Neural cell (in vitro differentiated cells): ENCODE results near the gene DCAF7.

Experiments
- EP300 ChIP-seq: fragments of 450-650 bp; conservative IDR thresholded peaks from 2 replicates; pipeline ENCODE4 v1.6.1; 2014; ENCODE audit warnings: antibody characterized with exemption, mild to moderate bottlenecking, moderate library complexity; ENCODE audit not compliant: poor library complexity, severe bottlenecking
- EZH2 ChIP-seq: fragments of 200-600, 300-800 bp; shearing (Covaris generic), sonication (generic); IDR thresholded peaks from 2 replicates; pipeline ENCODE4 v1.6.1; 2014; ENCODE audit warnings: antibody characterized with exemption, low read length, borderline replicate concordance, mild to moderate bottlenecking; ENCODE audit not compliant: insufficient read depth, poor library complexity, severe bottlenecking
- MXI1 ChIP-seq: fragments of 450-650 bp; conservative IDR thresholded peaks from 2 replicates; pipeline ENCODE4 v1.6.1; 2014; ENCODE audit warnings: antibody characterized with exemption, mild to moderate bottlenecking; ENCODE audit not compliant: poor library complexity, severe bottlenecking
- SMC3 ChIP-seq: fragments of 450-650 bp; conservative IDR thresholded peaks from 2 replicates; pipeline ENCODE4 v1.6.1; 2014; ENCODE audit warnings: antibody characterized with exemption, mild to moderate bottlenecking, moderate library complexity; ENCODE audit not compliant: poor library complexity
- TF ChIP-seq, protein P1 (sequence below): fragments of 450-650 bp; IDR thresholded peaks from 2 replicates; pipeline ENCODE4 v1.5.1; 2014; ENCODE audit warnings: antibody characterized with exemption, mild to moderate bottlenecking, moderate library complexity; ENCODE audit not compliant: poor library complexity, severe bottlenecking
- TF ChIP-seq, protein P2 (sequence below): IDR thresholded peaks from 2 replicates; pipeline ENCODE4 v1.6.1; 2012; ENCODE audit warnings: borderline replicate concordance

- TF ChIP-seq, protein P1, sequence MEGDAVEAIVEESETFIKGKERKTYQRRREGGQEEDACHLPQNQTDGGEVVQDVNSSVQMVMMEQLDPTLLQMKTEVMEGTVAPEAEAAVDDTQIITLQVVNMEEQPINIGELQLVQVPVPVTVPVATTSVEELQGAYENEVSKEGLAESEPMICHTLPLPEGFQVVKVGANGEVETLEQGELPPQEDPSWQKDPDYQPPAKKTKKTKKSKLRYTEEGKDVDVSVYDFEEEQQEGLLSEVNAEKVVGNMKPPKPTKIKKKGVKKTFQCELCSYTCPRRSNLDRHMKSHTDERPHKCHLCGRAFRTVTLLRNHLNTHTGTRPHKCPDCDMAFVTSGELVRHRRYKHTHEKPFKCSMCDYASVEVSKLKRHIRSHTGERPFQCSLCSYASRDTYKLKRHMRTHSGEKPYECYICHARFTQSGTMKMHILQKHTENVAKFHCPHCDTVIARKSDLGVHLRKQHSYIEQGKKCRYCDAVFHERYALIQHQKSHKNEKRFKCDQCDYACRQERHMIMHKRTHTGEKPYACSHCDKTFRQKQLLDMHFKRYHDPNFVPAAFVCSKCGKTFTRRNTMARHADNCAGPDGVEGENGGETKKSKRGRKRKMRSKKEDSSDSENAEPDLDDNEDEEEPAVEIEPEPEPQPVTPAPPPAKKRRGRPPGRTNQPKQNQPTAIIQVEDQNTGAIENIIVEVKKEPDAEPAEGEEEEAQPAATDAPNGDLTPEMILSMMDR, result no peak
- TF ChIP-seq SMC3 (no peak), EZH2 (no peak), EP300 (no peak), MXI1 (no peak)
- TF ChIP-seq, protein P2, sequence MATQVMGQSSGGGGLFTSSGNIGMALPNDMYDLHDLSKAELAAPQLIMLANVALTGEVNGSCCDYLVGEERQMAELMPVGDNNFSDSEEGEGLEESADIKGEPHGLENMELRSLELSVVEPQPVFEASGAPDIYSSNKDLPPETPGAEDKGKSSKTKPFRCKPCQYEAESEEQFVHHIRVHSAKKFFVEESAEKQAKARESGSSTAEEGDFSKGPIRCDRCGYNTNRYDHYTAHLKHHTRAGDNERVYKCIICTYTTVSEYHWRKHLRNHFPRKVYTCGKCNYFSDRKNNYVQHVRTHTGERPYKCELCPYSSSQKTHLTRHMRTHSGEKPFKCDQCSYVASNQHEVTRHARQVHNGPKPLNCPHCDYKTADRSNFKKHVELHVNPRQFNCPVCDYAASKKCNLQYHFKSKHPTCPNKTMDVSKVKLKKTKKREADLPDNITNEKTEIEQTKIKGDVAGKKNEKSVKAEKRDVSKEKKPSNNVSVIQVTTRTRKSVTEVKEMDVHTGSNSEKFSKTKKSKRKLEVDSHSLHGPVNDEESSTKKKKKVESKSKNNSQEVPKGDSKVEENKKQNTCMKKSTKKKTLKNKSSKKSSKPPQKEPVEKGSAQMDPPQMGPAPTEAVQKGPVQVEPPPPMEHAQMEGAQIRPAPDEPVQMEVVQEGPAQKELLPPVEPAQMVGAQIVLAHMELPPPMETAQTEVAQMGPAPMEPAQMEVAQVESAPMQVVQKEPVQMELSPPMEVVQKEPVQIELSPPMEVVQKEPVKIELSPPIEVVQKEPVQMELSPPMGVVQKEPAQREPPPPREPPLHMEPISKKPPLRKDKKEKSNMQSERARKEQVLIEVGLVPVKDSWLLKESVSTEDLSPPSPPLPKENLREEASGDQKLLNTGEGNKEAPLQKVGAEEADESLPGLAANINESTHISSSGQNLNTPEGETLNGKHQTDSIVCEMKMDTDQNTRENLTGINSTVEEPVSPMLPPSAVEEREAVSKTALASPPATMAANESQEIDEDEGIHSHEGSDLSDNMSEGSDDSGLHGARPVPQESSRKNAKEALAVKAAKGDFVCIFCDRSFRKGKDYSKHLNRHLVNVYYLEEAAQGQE, result no peak
Observed at GRCh38 chr17:63555500-63556156, 5.4 kb downstream of the DCAF7 start.
